A549 (cell line): Measurements from ENCODE around the gene SCYGR7.

Source experiments
- POLR2A ChIP-seq: IDR thresholded peaks from 2 replicates; pipeline ENCODE4 v1.6.1; 2012; ENCODE audit warnings: mild to moderate bottlenecking, low read length
- TF ChIP-seq, protein P1 (sequence below): fragments of >200 bp; sonication (Bioruptor Twin); formaldehyde crosslinking; IDR thresholded peaks from 3 replicates; pipeline ENCODE4 v1.5.1; 2016

GRCh38 chr2:227748079-227748478, 19.9 kb downstream of the SCYGR7 start:
- TF ChIP-seq, protein P1, sequence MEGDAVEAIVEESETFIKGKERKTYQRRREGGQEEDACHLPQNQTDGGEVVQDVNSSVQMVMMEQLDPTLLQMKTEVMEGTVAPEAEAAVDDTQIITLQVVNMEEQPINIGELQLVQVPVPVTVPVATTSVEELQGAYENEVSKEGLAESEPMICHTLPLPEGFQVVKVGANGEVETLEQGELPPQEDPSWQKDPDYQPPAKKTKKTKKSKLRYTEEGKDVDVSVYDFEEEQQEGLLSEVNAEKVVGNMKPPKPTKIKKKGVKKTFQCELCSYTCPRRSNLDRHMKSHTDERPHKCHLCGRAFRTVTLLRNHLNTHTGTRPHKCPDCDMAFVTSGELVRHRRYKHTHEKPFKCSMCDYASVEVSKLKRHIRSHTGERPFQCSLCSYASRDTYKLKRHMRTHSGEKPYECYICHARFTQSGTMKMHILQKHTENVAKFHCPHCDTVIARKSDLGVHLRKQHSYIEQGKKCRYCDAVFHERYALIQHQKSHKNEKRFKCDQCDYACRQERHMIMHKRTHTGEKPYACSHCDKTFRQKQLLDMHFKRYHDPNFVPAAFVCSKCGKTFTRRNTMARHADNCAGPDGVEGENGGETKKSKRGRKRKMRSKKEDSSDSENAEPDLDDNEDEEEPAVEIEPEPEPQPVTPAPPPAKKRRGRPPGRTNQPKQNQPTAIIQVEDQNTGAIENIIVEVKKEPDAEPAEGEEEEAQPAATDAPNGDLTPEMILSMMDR = peak; percentile 39
- TF ChIP-seq POLR2A = no peak
